Right lobe of liver (tissue), 6 donors: ENCODE data around the gene C1R. TPM values are rescaled to one million over a fixed set of nuclear protein-coding genes. Genes with fewer than 3 reads are reported as not detected.

Experiments
- ATAC-seq, 4 donors: fragments of 200-7000 bp; cut with Tn5 transposase; one replicate each; pipeline ENCODE4 v1.9.1; 2020; ENCODE audit warnings: mild to moderate bottlenecking in 4 of 4, moderate library complexity in 4 of 4
- DNase-seq, 3 donors: peaks; one replicate each; pipeline ENCODE4 v3.0.0-alpha.2; 2020
- H3K27ac ChIP-seq, 3 donors: fragments of 200-600 bp; one replicate each; pipeline ENCODE4 v1.8.0; 2022
- H3K27me3 ChIP-seq, 2 donors: fragments of 200-600 bp; one replicate each; pipeline ENCODE4 v1.8.0; 2022
- H3K36me3 ChIP-seq, 4 donors: fragments of 200-600 bp; sonication (generic) in 1 of 4; one replicate each; pipeline versions ENCODE4 v1.5.1 to v1.8.0; 2017 to 2022; ENCODE audit warnings: control low read depth in 1 of 4
- H3K4me1 ChIP-seq, 4 donors: fragments of 200-600 bp; sonication (generic) in 1 of 4; one replicate each; pipeline versions ENCODE4 v1.5.1 to v1.8.0; 2017 to 2022; ENCODE audit warnings: control low read depth in 1 of 4
- H3K4me3 ChIP-seq, 3 donors: fragments of 200-600 bp; one replicate each; pipeline ENCODE4 v1.8.0; 2022
- H3K9me3 ChIP-seq, 4 donors: fragments of 200-600 bp; sonication (generic) in 1 of 4; one replicate each; pipeline versions ENCODE4 v1.5.1 to v1.8.0; 2017 to 2022; ENCODE audit warnings: control low read depth in 1 of 4
- CTCF ChIP-seq, 4 donors: fragments of 200-600 bp in 3 of 4; fragments of 450-650 bp in 1 of 4; IDR thresholded peaks; one replicate each; pipeline versions ENCODE4 v1.5.1 to v1.8.0; 2016 to 2022; ENCODE audit warnings: antibody characterized with exemption in 4 of 4, mild to moderate bottlenecking in 2 of 4
- POLR2A ChIP-seq: fragments of 450-650 bp; IDR thresholded peaks from one replicate; pipeline ENCODE4 v1.6.1; 2017; ENCODE audit warnings: antibody characterized with exemption, mild to moderate bottlenecking
- WGBS: methylation state at CpG from one replicate; pipeline ENCODE4 v1.1.6; 2018; ENCODE audit warnings: low coverage, low lambda C conversion rate; ENCODE audit not compliant: insufficient coverage; ENCODE audit errors: missing lambda C conversion rate; 5-methylcytosine and 5-hydroxymethylcytosine counted together
- intact Hi-C, 2 donors: fragments of 100-400 bp; cut with DNase I; formaldehyde crosslinking; loops; one replicate each; pipeline versions ENCODE4 v1.11.2 to v1.14.1; 2022
- total RNA-seq, 6 experiments: library from RNA; depleted of rRNA in 2 of 6; stranded (reverse); fragments of >200 nt in 2 of 6; fragmentation: NEBNext Ultra II Directional in 3 of 6; extraction: Animal tissue kit (Norgen Biotek cat#: 25700) in 3 of 6; gene quantifications; one replicate each; pipeline versions ENCODE4 v1.1.0 to v1.2.4, GENCODE V29; 2016 to 2023
- donor health status: DM: no; HTN: yes; CAD: no.
- donor health status: DM: no; HTN: no; CAD: no.
- donor health status: DM: no; HTN: no; CAD: no.
- donor health status: DM: no; HTN: yes; CAD: no.
- donor health status: DM: no; HTN: yes; CAD: no.

The C1R gene
- total RNA-seq, 6 experiments from 2014 or later: 1,157 to 2,557 (median 1,950) TPM

- DNase-seq (peak; percentile 84 to 90 (median 88)), ATAC-seq (peak; percentile 67 to 84 (median 74))
- Histone ChIP-seq H3K27ac (peak overlapping the region; percentile 84 to 94 (median 84)), H3K4me1 (peaks cover 0 to 57% (median 14%) of the 10 kb centered on the region in 4 donors), H3K9me3 (no peaks in the 10 kb centered on the region), H3K36me3 (peaks cover 5 to 37% (median 19%) of the 10 kb centered on the region in 4 donors), H3K27me3 (no peaks in the 10 kb centered on the region), H3K4me3 (peak overlapping the region; percentile 56 to 90 (median 81))
- intact Hi-C loops: loop anchor here in 1 of 2 donors (10.0 kb wide), 1 partner anchor 137 kb away; the partner anchor contains the start of gene PTPN6
- no peak for TF ChIP-seq CTCF (IDR thresholded peaks at IDR 0.05)
- peak; percentile 62 for TF ChIP-seq POLR2A
- WGBS: 3% methylated on average over 6 of the region's 10 CpGs
Observed at GRCh38 chr12:7091660-7092228, 501 bp downstream of the C1R start.

- Histone ChIP-seq H3K9me3 (no peaks in the 10 kb centered on the region), H3K4me1 (peaks cover 0 to 57% (median 14%) of the 10 kb centered on the region in 4 donors), H3K27ac (peak overlapping the region; percentile 84 to 94 (median 84)), H3K36me3 (peaks cover 5 to 42% (median 22%) of the 10 kb centered on the region in 4 donors), H3K4me3 (peak overlapping the region; percentile 56 to 90 (median 81)), H3K27me3 (no peaks in the 10 kb centered on the region)
- intact Hi-C loops: loop anchor here in 1 of 2 donors (10.0 kb wide), 1 partner anchor 136 kb away; the partner anchor contains the start of gene PTPN6
- no peak for TF ChIP-seq POLR2A
- TF ChIP-seq CTCF (IDR thresholded peaks at IDR 0.05): no peak
- 31% methylated on average over 2 of the region's 7 CpGs for WGBS
- ATAC-seq: peak in 1 of 4 donors; percentile 1
- peak in 1 of 3 donors; percentile 46 for DNase-seq
Observed at GRCh38 chr12:7091171-7091570, 1.1 kb downstream of the C1R start.

- Histone ChIP-seq H3K27me3 (no peaks in the 10 kb centered on the region), H3K36me3 (peaks cover 5 to 49% (median 29%) of the 10 kb centered on the region in 4 donors), H3K27ac (peak overlapping the region; percentile 84 to 94 (median 84)), H3K4me3 (peak overlapping the region; percentile 56 to 90 (median 81)), H3K9me3 (no peaks in the 10 kb centered on the region), H3K4me1 (peaks cover 0 to 53% (median 14%) of the 10 kb centered on the region in 4 donors)
- intact Hi-C loops: loop anchor here in 1 of 2 donors (10.0 kb wide), 1 partner anchor 136 kb away; the partner anchor contains the start of gene PTPN6
- ATAC-seq (peak in 1 of 4 donors; percentile 41), DNase-seq (peak in 2 of 3 donors; percentile 41 to 54)
- TF ChIP-seq POLR2A (no peak), CTCF (IDR thresholded peaks at IDR 0.05) (no peak)
- 41% methylated on average over 12 of the region's 16 CpGs for WGBS
Observed at GRCh38 chr12:7090222-7090998, 1.8 kb downstream of the C1R start.

GRCh38 chr12:7089196-7089871, 2.9 kb downstream of the C1R start:
- peak overlapping the region; percentile 84 to 94 (median 84) for H3K27ac ChIP-seq
- peak overlapping the region; percentile 56 to 90 (median 81) for H3K4me3 ChIP-seq
- intact Hi-C loops: no loop called here
- WGBS: 56% methylated on average over 2 of the region's 11 CpGs
- H3K27me3 ChIP-seq: no peaks in the 10 kb centered on the region
- ATAC-seq: no peak
- no peak for DNase-seq
- TF ChIP-seq POLR2A (no peak), CTCF (IDR thresholded peaks at IDR 0.05) (no peak)
- no peaks in the 10 kb centered on the region for H3K9me3 ChIP-seq
- H3K36me3 ChIP-seq: peaks cover 5 to 53% (median 33%) of the 10 kb centered on the region in 4 donors
- peaks cover 0 to 45% (median 14%) of the 10 kb centered on the region in 4 donors for H3K4me1 ChIP-seq
